Cerebellar cortex (tissue), 1 donor: ENCODE results near the gene SDK1.

ENCODE experiments used
- DNase-seq: peaks from one replicate; pipeline ENCODE4 v3.0.0-alpha.2; 2015; ENCODE audit warnings: low spot score

SDK1 gene

GRCh38 chr7:4139656-4140625 lies 838.9 kb downstream of the SDK1 start:
- no peak for DNase-seq

- DNase-seq, result no peak
Measured at GRCh38 chr7:4140933-4141332, 839.9 kb downstream of the SDK1 start.

- no peak for DNase-seq
Measured at GRCh38 chr7:4143006-4143405, 842.0 kb downstream of the SDK1 start.

GRCh38 chr7:4143511-4144171 lies 842.6 kb downstream of the SDK1 start:
- DNase-seq, result no peak

GRCh38 chr7:4144172-4144701 lies 843.2 kb downstream of the SDK1 start:
- DNase-seq, result no peak

- no peak for DNase-seq
Measured at GRCh38 chr7:4144811-4145510, 843.9 kb downstream of the SDK1 start.

GRCh38 chr7:4145576-4145975 lies 844.5 kb downstream of the SDK1 start:
- no peak for DNase-seq

- no peak for DNase-seq
Measured at GRCh38 chr7:4147926-4148620, 847.0 kb downstream of the SDK1 start.

GRCh38 chr7:4149236-4149635 lies 848.2 kb downstream of the SDK1 start:
- no peak for DNase-seq

GRCh38 chr7:4149645-4150044 lies 848.6 kb downstream of the SDK1 start:
- DNase-seq, result no peak

GRCh38 chr7:4150731-4151130 lies 849.7 kb downstream of the SDK1 start:
- DNase-seq, result no peak

- DNase-seq, result no peak
Measured at GRCh38 chr7:4151524-4151923, 850.5 kb downstream of the SDK1 start.

GRCh38 chr7:4151926-4152549 lies 851.0 kb downstream of the SDK1 start:
- peak; percentile 90 for DNase-seq

- DNase-seq, result peak; percentile 20
Measured at GRCh38 chr7:4154882-4155535, 854.0 kb downstream of the SDK1 start.

GRCh38 chr7:4156190-4156589 lies 855.1 kb downstream of the SDK1 start:
- DNase-seq, result no peak

- no peak for DNase-seq
Measured at GRCh38 chr7:4157651-4158050, 856.6 kb downstream of the SDK1 start.

- DNase-seq, result no peak
Measured at GRCh38 chr7:4158441-4159153, 857.5 kb downstream of the SDK1 start.

- DNase-seq, result no peak
Measured at GRCh38 chr7:4159154-4159501, 858.1 kb downstream of the SDK1 start.

GRCh38 chr7:4159761-4160554 lies 858.9 kb downstream of the SDK1 start:
- no peak for DNase-seq
